ENCODE measurements around the gene HSD17B4. TPM values are rescaled to one million over a fixed set of nuclear protein-coding genes. Genes with fewer than 3 reads are reported as not detected.
"Not testable (repeated sequence)": the region's sequence is repeated elsewhere in the genome, so short reads cannot be mapped to it uniquely, and the experiment has no call there.

HSD17B4 gene
- total RNA-seq, 1 experiment from 2014 or later = 163 TPM

GRCh38 chr5:119515192-119515591, 62.9 kb downstream of the HSD17B4 start:
- TF ChIP-seq CTCF (IDR thresholded peaks at IDR 0.05; ENCODE audit: unreplicated experiment) = no peak
- H3K27me3 Mint-ChIP-seq (ENCODE audit: insufficient read depth, unreplicated experiment) = no peaks in the 10 kb centered on the region
- BruUV-seq (replicated peaks) = no TSS peak
- H3K4me3 Mint-ChIP-seq (ENCODE audit: unreplicated experiment) = no peak overlapping the region
- H3K4me1 Mint-ChIP-seq (ENCODE audit: insufficient read depth, unreplicated experiment) = no peaks in the 10 kb centered on the region
- H3K27ac Mint-ChIP-seq (ENCODE audit: low read depth, unreplicated experiment) = no peak overlapping the region
- peaks cover 57% of the 10 kb centered on the region for H3K36me3 Mint-ChIP-seq (ENCODE audit: insufficient read depth, unreplicated experiment)
- POLR2A ChIA-PET = interaction anchor here (1.0 kb wide), 1 partner anchor 32 kb away, joined by 4 read pairs; no protein-coding TSS in a partner anchor
- intact Hi-C loops (cut with micrococcal nuclease) = no loop called here
- peaks cover 14% of the 10 kb centered on the region for H3K9me3 Mint-ChIP-seq (ENCODE audit: unreplicated experiment)
- peak; percentile 11 for DNase-seq (ENCODE audit: unreplicated experiment)
- CTCF ChIA-PET = interaction anchor here (1.2 kb wide), 1 partner anchor 45 kb away, joined by 3 read pairs; no protein-coding TSS in a partner anchor

- Mint-ChIP-seq H3K36me3 (ENCODE audit: insufficient read depth, unreplicated experiment) (peaks cover 49% of the 10 kb centered on the region), H3K9me3 (ENCODE audit: unreplicated experiment) (peaks cover 11% of the 10 kb centered on the region)
- DNase-seq (ENCODE audit: unreplicated experiment); CTCF ChIA-PET; H3K4me1 Mint-ChIP-seq (ENCODE audit: insufficient read depth, unreplicated experiment); H3K27me3 Mint-ChIP-seq (ENCODE audit: insufficient read depth, unreplicated experiment); BruUV-seq (replicated peaks); H3K27ac Mint-ChIP-seq (ENCODE audit: low read depth, unreplicated experiment); intact Hi-C loops (cut with micrococcal nuclease); POLR2A ChIA-PET; H3K4me3 Mint-ChIP-seq (ENCODE audit: unreplicated experiment): not testable (repeated sequence)
Observed at GRCh38 chr5:119517115-119517514, 64.8 kb downstream of the HSD17B4 start.

GRCh38 chr5:119521232-119521631, 68.9 kb downstream of the HSD17B4 start:
- H3K27ac Mint-ChIP-seq (ENCODE audit: low read depth, unreplicated experiment) = no peak overlapping the region
- no peak overlapping the region for H3K4me3 Mint-ChIP-seq (ENCODE audit: unreplicated experiment)
- no TSS peak for BruUV-seq (replicated peaks)
- no peaks in the 10 kb centered on the region for H3K27me3 Mint-ChIP-seq (ENCODE audit: insufficient read depth, unreplicated experiment)
- TF ChIP-seq CTCF (IDR thresholded peaks at IDR 0.05; ENCODE audit: unreplicated experiment) = no peak
- H3K36me3 Mint-ChIP-seq (ENCODE audit: insufficient read depth, unreplicated experiment) = peaks cover 35% of the 10 kb centered on the region
- peaks cover 8% of the 10 kb centered on the region for H3K9me3 Mint-ChIP-seq (ENCODE audit: unreplicated experiment)
- no peak for DNase-seq (ENCODE audit: unreplicated experiment)
- CTCF ChIA-PET = no interaction called here
- POLR2A ChIA-PET = no interaction called here
- H3K4me1 Mint-ChIP-seq (ENCODE audit: insufficient read depth, unreplicated experiment) = no peaks in the 10 kb centered on the region
- intact Hi-C loops (cut with micrococcal nuclease) = no loop called here

- Mint-ChIP-seq H3K27ac (ENCODE audit: low read depth, unreplicated experiment) (no peak overlapping the region), H3K4me1 (ENCODE audit: insufficient read depth, unreplicated experiment) (peaks cover 8% of the 10 kb centered on the region), H3K9me3 (ENCODE audit: unreplicated experiment) (peaks cover 8% of the 10 kb centered on the region), H3K36me3 (ENCODE audit: insufficient read depth, unreplicated experiment) (peaks cover 42% of the 10 kb centered on the region), H3K27me3 (ENCODE audit: insufficient read depth, unreplicated experiment) (no peaks in the 10 kb centered on the region), H3K4me3 (ENCODE audit: unreplicated experiment) (no peak overlapping the region)
- ChIA-PET POLR2A (no interaction called here), CTCF (no interaction called here)
- intact Hi-C loops (cut with micrococcal nuclease) = no loop called here
- BruUV-seq (replicated peaks) = no TSS peak
- DNase-seq (ENCODE audit: unreplicated experiment) = no peak
- no peak for TF ChIP-seq CTCF (IDR thresholded peaks at IDR 0.05; ENCODE audit: unreplicated experiment)
Observed at GRCh38 chr5:119522841-119523240, 70.5 kb downstream of the HSD17B4 start.

- H3K4me1 Mint-ChIP-seq (ENCODE audit: insufficient read depth, unreplicated experiment) = peaks cover 15% of the 10 kb centered on the region
- intact Hi-C loops (cut with micrococcal nuclease) = no loop called here
- peaks cover 42% of the 10 kb centered on the region for H3K36me3 Mint-ChIP-seq (ENCODE audit: insufficient read depth, unreplicated experiment)
- no peak overlapping the region for H3K4me3 Mint-ChIP-seq (ENCODE audit: unreplicated experiment)
- ChIA-PET POLR2A (interaction anchor here (0.6 to 1.4 kb wide), 2 partner anchors 12 to 985 kb away, joined by 3 read pairs; no protein-coding TSS in a partner anchor), CTCF (interaction anchor here (0.7 kb wide), 1 partner anchor 612 kb away, joined by 4 read pairs; no protein-coding TSS in a partner anchor)
- DNase-seq (ENCODE audit: unreplicated experiment) = no peak
- H3K9me3 Mint-ChIP-seq (ENCODE audit: unreplicated experiment) = peaks cover 8% of the 10 kb centered on the region
- H3K27ac Mint-ChIP-seq (ENCODE audit: low read depth, unreplicated experiment) = no peak overlapping the region
- H3K27me3 Mint-ChIP-seq (ENCODE audit: insufficient read depth, unreplicated experiment) = no peaks in the 10 kb centered on the region
- TF ChIP-seq CTCF (IDR thresholded peaks at IDR 0.05; ENCODE audit: unreplicated experiment) = no peak
- no TSS peak for BruUV-seq (replicated peaks)
Observed at GRCh38 chr5:119524485-119524884, 72.2 kb downstream of the HSD17B4 start.
